H1 (cell line): ENCODE measurements around the gene PTMA. TPM values are rescaled to one million over a fixed set of nuclear protein-coding genes. Genes with fewer than 3 reads are reported as not detected.

Experiments used
- CTCF ChIA-PET: fragments of 300-600 bp; sonication (Branson Sonifier 250); formaldehyde crosslinking; loops from one replicate; lab custom pipeline; 2021; ENCODE audit not compliant: partially characterized antibody; lab: Charles Lee
- POLR2A ChIA-PET: fragments of 300-600 bp; sonication (Branson Sonifier 250); formaldehyde crosslinking; loops from one replicate; lab custom pipeline; 2021; ENCODE audit warnings: inconsistent platforms; ENCODE audit not compliant: partially characterized antibody; lab: Charles Lee
- DNase-seq, 2 experiments: peaks; one replicate each; pipeline versions ENCODE4 v3.0.0 to v3.0.0-alpha.2; 2010 to 2022; ENCODE audit warnings: low spot score in 2 of 2, low read depth in 1 of 2, mixed read lengths in 1 of 2
- FAIRE-seq: peaks from 2 replicates; lab custom pipeline; 2011; peaks lifted over from hg19 to GRCh38; lab: Jason Lieb, UNC
- H2AFZ ChIP-seq: 2 replicates; pipeline ENCODE4 v1.8.1; 2012; ENCODE audit warnings: low read length, inconsistent platforms
- H2AK5ac ChIP-seq: 2 replicates; pipeline ENCODE4 v1.6.1; 2013; ENCODE audit warnings: low read depth, low read length
- H2BK120ac ChIP-seq: replicated peaks from 2 replicates; pipeline ENCODE3; 2013; ENCODE audit warnings: low read depth, low read length, inconsistent platforms
- H2BK12ac ChIP-seq: 2 replicates; pipeline ENCODE4 v1.6.1; 2013; ENCODE audit warnings: low read depth, low read length
- H2BK15ac ChIP-seq: 2 replicates; pipeline ENCODE4 v1.6.1; 2013; ENCODE audit warnings: low read length
- H2BK20ac ChIP-seq: 2 replicates; pipeline ENCODE4 v1.6.1; 2013; ENCODE audit warnings: low read length
- H2BK5ac ChIP-seq: 2 replicates; pipeline ENCODE4 v1.6.1; 2013; ENCODE audit warnings: low read depth, low read length
- H3K14ac ChIP-seq: 2 replicates; pipeline ENCODE4 v1.6.1; 2013; ENCODE audit warnings: inconsistent platforms; ENCODE audit not compliant: insufficient read length
- H3K18ac ChIP-seq: 2 replicates; pipeline ENCODE4 v1.6.1; 2013; ENCODE audit warnings: low read length; ENCODE audit errors: extremely low read depth
- H3K23ac ChIP-seq: 2 replicates; pipeline ENCODE4 v1.6.1; 2013; ENCODE audit warnings: inconsistent platforms; ENCODE audit not compliant: insufficient read length
- H3K23me2 ChIP-seq: 2 replicates; pipeline ENCODE4 v1.6.1; 2013; ENCODE audit warnings: low read depth, low read length
- H3K27ac ChIP-seq: 2 replicates; pipeline ENCODE4 v1.6.1; 2011; ENCODE audit warnings: low read depth, low read length, inconsistent platforms
- H3K27me3 ChIP-seq, 4 experiments: replicated peaks in 1 of 4; 1 replicate in 1 of 4; 2 replicates in 3 of 4; pipeline versions ENCODE4 v1.6.1 to v1.8.1; 2011 to 2013; ENCODE audit warnings: low read length in 3 of 4, mild to moderate bottlenecking in 3 of 4, inconsistent platforms in 2 of 4, mixed read lengths in 2 of 4, moderate library complexity in 1 of 4; ENCODE audit not compliant: control insufficient read depth in 3 of 4, insufficient read depth in 3 of 4; ENCODE audit errors: extremely low read depth in 1 of 4
- H3K36me3 ChIP-seq, 4 experiments: 2 replicates each; pipeline versions ENCODE4 v1.6.1 to v1.8.1; 2011 to 2013; ENCODE audit warnings: mild to moderate bottlenecking in 4 of 4, low read length in 3 of 4, moderate library complexity in 2 of 4, control low read depth in 1 of 4, inconsistent platforms in 1 of 4; ENCODE audit not compliant: insufficient read depth in 4 of 4, control insufficient read depth in 2 of 4
- H3K4ac ChIP-seq: replicated peaks from 2 replicates; pipeline ENCODE3; 2013; ENCODE audit warnings: low read length, low read depth, mixed read lengths, inconsistent platforms; ENCODE audit not compliant: insufficient read length
- H3K4me1 ChIP-seq, 4 experiments: replicated peaks in 1 of 4; 1 replicate in 1 of 4; 2 replicates in 3 of 4; pipeline versions ENCODE4 v1.6.1 to v1.8.1; 2011 to 2013; ENCODE audit warnings: low read length in 3 of 4, inconsistent platforms in 2 of 4, mixed read lengths in 1 of 4; ENCODE audit not compliant: insufficient read depth in 4 of 4, control insufficient read depth in 3 of 4
- H3K4me2 ChIP-seq, 2 experiments: 2 replicates each; pipeline versions ENCODE4 v1.6.1 to v1.8.1; 2011 to 2013; ENCODE audit warnings: low read depth in 2 of 2, low read length in 2 of 2, control low read depth in 1 of 2, inconsistent platforms in 1 of 2, mild to moderate bottlenecking in 1 of 2; ENCODE audit not compliant: insufficient read depth in 1 of 2
- H3K4me3 ChIP-seq, 4 experiments: fragments of 200-600, 300-600 bp in 1 of 4; sonication (generic), shearing (Covaris generic), sonication (Bioruptor Twin) in 1 of 4; 2 replicates each; pipeline versions ENCODE4 v1.5.1 to v1.8.1; 2011 to 2016; ENCODE audit warnings: low read length in 4 of 4, low read depth in 3 of 4, control low read depth in 2 of 4, inconsistent platforms in 2 of 4, mild to moderate bottlenecking in 2 of 4, mixed read lengths in 1 of 4, moderate library complexity in 1 of 4; ENCODE audit not compliant: insufficient read depth in 2 of 4; ENCODE audit errors: extremely low read depth in 1 of 4
- H3K56ac ChIP-seq: replicated peaks from 2 replicates; pipeline ENCODE3; 2013; ENCODE audit warnings: low read depth, mild to moderate bottlenecking, mixed read lengths, low read length, inconsistent platforms; ENCODE audit not compliant: insufficient read length
- H3K79me1 ChIP-seq: 2 replicates; pipeline ENCODE4 v1.6.1; 2013; ENCODE audit warnings: low read depth, low read length, control low read depth
- H3K79me2 ChIP-seq, 2 experiments: 2 replicates each; pipeline versions ENCODE4 v1.6.1 to v1.8.1; 2012 to 2013; ENCODE audit warnings: low read length in 2 of 2, mild to moderate bottlenecking in 2 of 2, inconsistent platforms in 1 of 2; ENCODE audit not compliant: insufficient read depth in 2 of 2, control insufficient read depth in 1 of 2
- H3K9ac ChIP-seq, 4 experiments: replicated peaks in 1 of 4; 1 replicate in 1 of 4; 2 replicates in 3 of 4; pipeline versions ENCODE4 v1.6.1 to v1.8.1; 2011 to 2013; ENCODE audit warnings: low read depth in 3 of 4, low read length in 3 of 4, control low read depth in 2 of 4, mild to moderate bottlenecking in 2 of 4, moderate library complexity in 2 of 4, inconsistent platforms in 1 of 4; ENCODE audit errors: extremely low read depth in 1 of 4
- H3K9me3 ChIP-seq, 2 experiments: 2 replicates each; pipeline versions ENCODE4 v1.6.1 to v1.8.1; 2012 to 2013; ENCODE audit warnings: mild to moderate bottlenecking in 2 of 2, moderate library complexity in 2 of 2, control low read depth in 1 of 2, inconsistent platforms in 1 of 2, low read depth in 1 of 2, low read length in 1 of 2, mixed read lengths in 1 of 2; ENCODE audit not compliant: insufficient read depth in 2 of 2
- H4K20me1 ChIP-seq, 2 experiments: replicated peaks in 1 of 2; 2 replicates each; pipeline versions ENCODE3 to v1.8.1; 2011 to 2013; ENCODE audit warnings: inconsistent platforms in 2 of 2, low read length in 2 of 2, mild to moderate bottlenecking in 1 of 2; ENCODE audit not compliant: insufficient read depth in 2 of 2, control insufficient read depth in 1 of 2
- H4K5ac ChIP-seq: 2 replicates; pipeline ENCODE4 v1.6.1; 2013; ENCODE audit warnings: low read length, low read depth, mixed read lengths, inconsistent platforms; ENCODE audit not compliant: insufficient read length
- H4K8ac ChIP-seq: 2 replicates; pipeline ENCODE4 v1.8.0; 2013; ENCODE audit warnings: mild to moderate bottlenecking, moderate library complexity, low read length, inconsistent platforms; ENCODE audit not compliant: insufficient read depth; ENCODE audit errors: extremely low read depth
- H4K91ac ChIP-seq: replicated peaks from 2 replicates; pipeline ENCODE3; 2013; ENCODE audit warnings: low read length, mixed read lengths, inconsistent platforms; ENCODE audit not compliant: insufficient read length
- ATF3 ChIP-seq: IDR thresholded peaks from 2 replicates; pipeline ENCODE4 v1.6.1; 2011; ENCODE audit warnings: low read depth, mild to moderate bottlenecking, low read length; ENCODE audit not compliant: insufficient read depth
- CTCF ChIP-seq, 3 experiments: IDR thresholded peaks; 1 replicate in 2 of 3; 2 replicates in 1 of 3; pipeline versions ENCODE4 v1.5.1 to v1.6.1; 2011; ENCODE audit warnings: low read length in 3 of 3, mild to moderate bottlenecking in 3 of 3, inconsistent platforms in 2 of 3, low read depth in 1 of 3, moderate library complexity in 1 of 3; ENCODE audit not compliant: insufficient read depth in 1 of 3; ENCODE audit errors: control extremely low read depth in 1 of 3
- EZH2 ChIP-seq: fragments of 200-600 bp; sonication (generic); IDR thresholded peaks from 2 replicates; pipeline ENCODE4 v1.7.1; 2012; ENCODE audit warnings: low read depth, mild to moderate bottlenecking, moderate library complexity, low read length, inconsistent platforms; ENCODE audit not compliant: severe bottlenecking
- GTF2F1 ChIP-seq: IDR thresholded peaks from 2 replicates; pipeline ENCODE4 v1.6.1; 2012; ENCODE audit warnings: low read depth, low read length, improper control_type of control experiment, borderline replicate concordance
- JUN ChIP-seq: IDR thresholded peaks from 2 replicates; pipeline ENCODE4 v1.6.1; 2011; ENCODE audit warnings: low read depth, mild to moderate bottlenecking, improper control_type of control experiment, low read length
- MAFK ChIP-seq: IDR thresholded peaks from 2 replicates; pipeline ENCODE4 v1.6.1; 2012; ENCODE audit warnings: low read depth, mild to moderate bottlenecking, improper control_type of control experiment, low read length
- NANOG ChIP-seq: IDR thresholded peaks from 2 replicates; pipeline ENCODE4 v1.6.1; 2011; ENCODE audit warnings: low read length, low read depth, mild to moderate bottlenecking, inconsistent platforms; ENCODE audit not compliant: insufficient read depth, poor library complexity, severe bottlenecking
- SIRT6 ChIP-seq: IDR thresholded peaks from one replicate; pipeline ENCODE4 v1.7.1; 2012; ENCODE audit warnings: low read length, inconsistent platforms
- TCF12 ChIP-seq: IDR thresholded peaks from 2 replicates; pipeline ENCODE4 v1.6.1; 2011; ENCODE audit warnings: low read depth, mild to moderate bottlenecking, low read length
- WGBS, 2 experiments: shearing (Covaris generic) in 1 of 2; methylation state at CpG; one replicate each; pipeline versions ENCODE4 v1.1.6 to v1.1.7; 2013 to 2015; ENCODE audit warnings: low lambda C conversion rate in 2 of 2, mixed read lengths in 2 of 2, inconsistent platforms in 1 of 2, low coverage in 1 of 2, missing lambda C conversion rate in 1 of 2; ENCODE audit not compliant: insufficient replicate concordance in 2 of 2, insufficient coverage in 1 of 2, insufficient read length in 1 of 2; ENCODE audit errors: extremely low coverage in 1 of 2, missing lambda C conversion rate in 1 of 2; 5-methylcytosine and 5-hydroxymethylcytosine counted together
- polyA plus RNA-seq, 7 experiments: library from polyadenylated mRNA; depleted of rRNA in 3 of 7; stranded (reverse) in 5 of 7; unstranded in 2 of 7; fragments of >200 nt in 5 of 7; fragments of 200-250 nt in 2 of 7; gene quantifications; 1 replicate in 5 of 7; 2 replicates in 1 of 7; 4 replicates in 1 of 7; pipeline versions ENCODE4 v1.2.1 to v1.2.3, GENCODE V29; 2011 to 2013; ENCODE audit warnings: missing spikeins in 2 of 7, mixed read lengths in 2 of 7
- total RNA-seq: library from RNA; stranded (reverse); fragmentation: NEBNext Ultra II Directional; extraction: Animal tissue kit (Norgen Biotek cat#: 25700); gene quantifications from 2 replicates; pipeline ENCODE4 v1.2.1, GENCODE V29; 2021
- TF ChIP-seq, protein P1 (sequence below): IDR thresholded peaks from 2 replicates; pipeline ENCODE4 v1.6.1; 2012; ENCODE audit warnings: inconsistent platforms

Gene PTMA
- total and polyA plus RNA-seq, 2 of the 8 experiments (the other 6 are each of a cell fraction or from before 2014, with no cell fraction given) = 683 to 2,680 TPM

- H3K4me3 ChIP-seq = no peak overlapping the region
- TF ChIP-seq EZH2 (no peak), ATF3 (no peak), TCF12 (no peak), NANOG (no peak), GTF2F1 (no peak), SIRT6 (no peak), MAFK (no peak), CTCF (IDR thresholded peaks at IDR 0.05; ENCODE audit: control extremely low read depth in 1 of 3, insufficient read depth in 1 of 3, low read depth in 1 of 3, low read length in 3 of 3) (no peak), JUN (no peak)
- TF ChIP-seq, protein P1, sequence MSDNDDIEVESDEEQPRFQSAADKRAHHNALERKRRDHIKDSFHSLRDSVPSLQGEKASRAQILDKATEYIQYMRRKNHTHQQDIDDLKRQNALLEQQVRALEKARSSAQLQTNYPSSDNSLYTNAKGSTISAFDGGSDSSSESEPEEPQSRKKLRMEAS = no peak
These were observed 19.3 kb downstream of the PTMA start for GRCh38 chr2:231727621-231728020.

More at GRCh38 chr2:231727621-231728020, 19.3 kb downstream of the PTMA start:
- no peak overlapping the region for H3K4ac ChIP-seq
- no peaks in the 10 kb centered on the region for H4K20me1 ChIP-seq
- no peak overlapping the region for H3K9ac ChIP-seq
- H2BK15ac ChIP-seq = no peak overlapping the region
- no peak overlapping the region for H2AK5ac ChIP-seq
- H3K14ac ChIP-seq = no peak overlapping the region
- no peak for DNase-seq
- no peak overlapping the region for H4K5ac ChIP-seq
- H3K23ac ChIP-seq = no peak overlapping the region
- no peaks in the 10 kb centered on the region for H3K79me2 ChIP-seq
- no peak overlapping the region for H4K91ac ChIP-seq
- 65% methylated on average over 4 of the region's 4 CpGs; no CpG with 5 or more reads in 1 of the 2 experiments for WGBS, 2 experiments
- no peaks in the 10 kb centered on the region for H3K9me3 ChIP-seq
- H3K56ac ChIP-seq = no peak overlapping the region
- no peak overlapping the region for H4K8ac ChIP-seq
- no peak overlapping the region for H2AFZ ChIP-seq
- H3K79me1 ChIP-seq = no peaks in the 10 kb centered on the region
- FAIRE-seq = no peak
- H3K27me3 ChIP-seq = no peaks in the 10 kb centered on the region
- CTCF ChIA-PET = interaction anchor here (0.6 to 1.5 kb wide), 6 partner anchors 11 to 210 kb away, joined by 3 to 5 read pairs (median 4); no protein-coding TSS in a partner anchor
- no peak overlapping the region for H2BK20ac ChIP-seq
- H2BK120ac ChIP-seq = no peak overlapping the region
- no peak overlapping the region for H3K18ac ChIP-seq
- H2BK5ac ChIP-seq = no peak overlapping the region
- H2BK12ac ChIP-seq = no peak overlapping the region
- no peaks in the 10 kb centered on the region; a peak in 1 of 8 replicates for H3K36me3 ChIP-seq
- POLR2A ChIA-PET = interaction anchor here (0.6 to 1.6 kb wide), 4 partner anchors 13 to 264 kb away, joined by 3 to 6 read pairs (median 4); partner anchors contain the start of gene PTMA
- no peaks in the 10 kb centered on the region for H3K23me2 ChIP-seq
- no peak overlapping the region for H3K27ac ChIP-seq
- no peak overlapping the region for H3K4me2 ChIP-seq
- peaks cover 0 to 2% (median 0%) of the 10 kb centered on the region in 4 experiments; a peak in 2 of 7 replicates for H3K4me1 ChIP-seq
